ENCODE data around the gene ST3GAL6.

The ST3GAL6 gene

GRCh38 chr3:98763076-98763475 is at the start of gene ST3GAL6:
ST3GAL6 (plus strand) TSS chr3:98763340; CDS start chr3:98768441, 5,101 bp downstream.
- DNase-seq (ENCODE audit: extremely low read depth in 1 of 2, low read depth in 1 of 2): no peak

- DNase-seq (ENCODE audit: extremely low read depth in 1 of 2, low read depth in 1 of 2): no peak
Measured at GRCh38 chr3:98713984-98714383, 49.2 kb upstream of the ST3GAL6 start.

GRCh38 chr3:98717584-98717983 is 45.6 kb upstream of the ST3GAL6 start:
- DNase-seq (ENCODE audit: extremely low read depth in 1 of 2, low read depth in 1 of 2): no peak

- no peak for DNase-seq (ENCODE audit: extremely low read depth in 1 of 2, low read depth in 1 of 2)
Measured at GRCh38 chr3:98718730-98719129, 44.4 kb upstream of the ST3GAL6 start.

- no peak for DNase-seq (ENCODE audit: extremely low read depth in 1 of 2, low read depth in 1 of 2)
Measured at GRCh38 chr3:98721776-98722175, 41.4 kb upstream of the ST3GAL6 start.

GRCh38 chr3:98722389-98722788 is 40.8 kb upstream of the ST3GAL6 start:
- DNase-seq (ENCODE audit: extremely low read depth in 1 of 2, low read depth in 1 of 2): no peak

- no peak for DNase-seq (ENCODE audit: extremely low read depth in 1 of 2, low read depth in 1 of 2)
Measured at GRCh38 chr3:98725352-98725751, 37.8 kb upstream of the ST3GAL6 start.

- DNase-seq (ENCODE audit: extremely low read depth in 1 of 2, low read depth in 1 of 2): no peak
Measured at GRCh38 chr3:98726084-98726483, 37.1 kb upstream of the ST3GAL6 start.

GRCh38 chr3:98727638-98728037 is 35.5 kb upstream of the ST3GAL6 start:
- no peak for DNase-seq (ENCODE audit: extremely low read depth in 1 of 2, low read depth in 1 of 2)

GRCh38 chr3:98728672-98729071 is 34.5 kb upstream of the ST3GAL6 start:
- no peak for DNase-seq (ENCODE audit: extremely low read depth in 1 of 2, low read depth in 1 of 2)

GRCh38 chr3:98730338-98730737 is 32.8 kb upstream of the ST3GAL6 start:
- no peak for DNase-seq (ENCODE audit: extremely low read depth in 1 of 2, low read depth in 1 of 2)

GRCh38 chr3:98730886-98731537 is 32.1 kb upstream of the ST3GAL6 start:
- no peak for DNase-seq (ENCODE audit: extremely low read depth in 1 of 2, low read depth in 1 of 2)

GRCh38 chr3:98731720-98732285 is 31.3 kb upstream of the ST3GAL6 start:
- DNase-seq (ENCODE audit: extremely low read depth in 1 of 2, low read depth in 1 of 2): no peak

GRCh38 chr3:98732286-98733052 is 30.7 kb upstream of the ST3GAL6 start:
- no peak for DNase-seq (ENCODE audit: extremely low read depth in 1 of 2, low read depth in 1 of 2)

- no peak for DNase-seq (ENCODE audit: extremely low read depth in 1 of 2, low read depth in 1 of 2)
Measured at GRCh38 chr3:98733053-98733811, 29.9 kb upstream of the ST3GAL6 start.

GRCh38 chr3:98733812-98734281 is 29.3 kb upstream of the ST3GAL6 start:
- no peak for DNase-seq (ENCODE audit: extremely low read depth in 1 of 2, low read depth in 1 of 2)

GRCh38 chr3:98734306-98734705 is 28.8 kb upstream of the ST3GAL6 start:
- DNase-seq (ENCODE audit: extremely low read depth in 1 of 2, low read depth in 1 of 2): no peak

- DNase-seq (ENCODE audit: extremely low read depth in 1 of 2, low read depth in 1 of 2): no peak
Measured at GRCh38 chr3:98734735-98735134, 28.4 kb upstream of the ST3GAL6 start.

- no peak for DNase-seq (ENCODE audit: extremely low read depth in 1 of 2, low read depth in 1 of 2)
Measured at GRCh38 chr3:98735296-98735695, 27.8 kb upstream of the ST3GAL6 start.

- no peak for DNase-seq (ENCODE audit: extremely low read depth in 1 of 2, low read depth in 1 of 2)
Measured at GRCh38 chr3:98735761-98736269, 27.3 kb upstream of the ST3GAL6 start.

GRCh38 chr3:98737301-98737700 is 25.8 kb upstream of the ST3GAL6 start:
- DNase-seq (ENCODE audit: extremely low read depth in 1 of 2, low read depth in 1 of 2): no peak
